Posterior vena cava (tissue), 2 donors: Measurements from ENCODE around the gene PRICKLE3. TPM values are rescaled to one million over a fixed set of nuclear protein-coding genes. Genes with fewer than 3 reads are reported as not detected.

Source experiments
- DNase-seq: peaks from one replicate; pipeline ENCODE4 v3.0.0-alpha.2; 2020; ENCODE audit warnings: low spot score
- intact Hi-C, 2 donors: fragments of 100-400 bp; cut with DNase I; formaldehyde crosslinking; loops; one replicate each; pipeline versions ENCODE4 v1.14.1 to v1.14.2; 2022 to 2023
- long read RNA-seq, 2 donors: library from polyadenylated mRNA; unstranded; transcript quantifications; one replicate each; pipeline ENCODE4 v2.0.0, GENCODE V29; 2020 to 2021
- total RNA-seq, 2 donors: library from RNA; stranded (reverse); fragmentation: NEBNext Ultra II Directional; extraction: Animal tissue kit (Norgen Biotek cat#: 25700); gene quantifications; one replicate each; pipeline ENCODE4 v1.2.1, GENCODE V29; 2021
- donor health status: DM: yes; HTN: yes; CAD: no.
- donor health status: DM: yes; HTN: yes; CAD: no.

PRICKLE3 gene, protein sequence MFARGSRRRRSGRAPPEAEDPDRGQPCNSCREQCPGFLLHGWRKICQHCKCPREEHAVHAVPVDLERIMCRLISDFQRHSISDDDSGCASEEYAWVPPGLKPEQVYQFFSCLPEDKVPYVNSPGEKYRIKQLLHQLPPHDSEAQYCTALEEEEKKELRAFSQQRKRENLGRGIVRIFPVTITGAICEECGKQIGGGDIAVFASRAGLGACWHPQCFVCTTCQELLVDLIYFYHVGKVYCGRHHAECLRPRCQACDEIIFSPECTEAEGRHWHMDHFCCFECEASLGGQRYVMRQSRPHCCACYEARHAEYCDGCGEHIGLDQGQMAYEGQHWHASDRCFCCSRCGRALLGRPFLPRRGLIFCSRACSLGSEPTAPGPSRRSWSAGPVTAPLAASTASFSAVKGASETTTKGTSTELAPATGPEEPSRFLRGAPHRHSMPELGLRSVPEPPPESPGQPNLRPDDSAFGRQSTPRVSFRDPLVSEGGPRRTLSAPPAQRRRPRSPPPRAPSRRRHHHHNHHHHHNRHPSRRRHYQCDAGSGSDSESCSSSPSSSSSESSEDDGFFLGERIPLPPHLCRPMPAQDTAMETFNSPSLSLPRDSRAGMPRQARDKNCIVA
- total RNA-seq, result 1 to 10 TPM; 7.3 to 8.0 TPM
- long read RNA-seq, donor 1, partial matches to known transcripts, result 0 of 6 reads
- long read RNA-seq, donor 1, other reads (novel, unspliced or antisense), result 3 of 6 reads
- long read RNA-seq, donor 2, transcript PRICKLE3-206 (9 exons, 2,062 nt), result major isoform, 6 of 18 reads
- long read RNA-seq, donor 2, partial matches to known transcripts, result 3 of 18 reads
- long read RNA-seq, donor 2, other reads (novel, unspliced or antisense), result 5 of 18 reads

DNA sequence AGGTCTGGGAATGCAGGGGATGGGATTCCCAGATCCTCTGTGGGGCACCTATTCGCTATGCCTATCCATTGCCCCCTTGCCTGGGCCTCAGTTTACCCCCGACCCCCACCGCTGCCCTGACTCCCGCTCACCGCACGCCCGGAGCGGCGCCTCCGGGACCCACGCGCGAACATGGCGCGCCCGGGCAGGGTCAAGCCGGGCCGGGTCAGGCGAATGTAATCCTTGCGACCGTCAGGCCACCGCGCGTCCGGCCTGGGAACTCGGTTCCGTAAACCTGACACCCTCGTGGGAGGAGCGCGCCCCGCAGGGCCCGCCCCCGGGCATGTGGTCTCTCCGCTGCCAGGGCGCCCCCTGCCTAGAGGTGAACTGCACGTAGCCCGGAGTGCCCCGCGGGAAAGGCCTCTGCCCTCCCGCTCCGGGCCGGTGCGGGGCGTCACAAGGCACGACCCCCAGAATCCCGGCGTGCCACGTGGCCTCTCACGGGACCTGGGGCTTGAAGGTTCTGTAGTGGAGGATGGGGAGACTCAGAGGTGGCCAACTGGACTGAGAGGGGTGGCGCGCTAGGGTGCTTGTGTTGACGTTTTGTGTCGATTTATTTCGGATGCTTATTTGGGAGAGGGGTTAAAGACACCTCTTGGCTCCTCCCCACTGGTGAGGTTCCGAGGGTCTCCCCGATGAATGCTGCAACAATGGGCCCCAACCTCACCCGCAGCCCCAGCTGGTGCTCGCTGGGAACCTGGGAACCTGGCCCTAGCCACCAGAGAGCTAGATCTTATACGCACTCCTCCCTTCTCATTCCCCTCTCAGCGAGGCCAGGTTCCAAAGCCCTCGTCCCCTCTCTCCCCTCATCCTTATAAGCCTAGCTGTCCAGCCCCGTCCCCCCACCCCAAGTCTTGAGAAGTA lies at the start of gene PRICKLE3:
Gene PRICKLE3 (minus strand): TSS at position 249 of the 903 bp plus-strand sequence. CDS start 76 bp downstream, at position 173.
- DNase-seq, result peak; percentile 94
- intact Hi-C loops, result no loop called here

DNA sequence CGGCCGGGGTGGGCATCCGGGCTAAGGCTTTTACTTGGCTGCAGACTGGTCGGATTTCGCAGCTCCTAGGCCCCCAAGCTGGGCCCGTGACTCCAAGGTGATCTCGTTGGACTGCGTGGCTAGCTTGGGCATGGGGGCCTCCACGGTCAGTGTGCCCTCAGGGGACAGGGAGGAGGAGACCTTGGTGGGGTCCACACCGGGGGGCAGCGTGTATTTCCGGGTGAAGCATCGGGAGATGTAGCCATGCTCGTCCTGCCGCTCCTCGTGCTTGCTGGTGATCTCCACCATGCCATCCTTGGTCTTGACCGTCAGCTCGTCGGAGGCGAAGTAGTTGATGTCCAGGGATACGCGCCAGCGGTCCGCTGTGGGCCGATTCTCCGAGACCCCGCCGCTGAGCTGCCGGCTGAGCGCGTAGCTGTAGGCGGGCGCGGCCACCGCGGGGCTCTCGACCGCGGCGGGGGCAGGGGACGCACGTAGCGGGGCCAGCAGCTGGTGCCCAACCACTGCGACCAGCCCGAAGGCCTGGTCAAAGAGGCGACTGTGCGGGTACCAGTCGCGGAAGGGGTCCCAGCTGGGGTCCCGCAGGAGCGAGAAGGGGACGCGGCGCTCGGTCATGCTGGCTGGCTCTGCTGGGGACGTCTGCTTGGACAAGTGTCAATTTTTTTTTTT lies 47.8 kb upstream of the PRICKLE3 start:
- DNase-seq, result no peak
- intact Hi-C loops, result no loop called here

DNA sequence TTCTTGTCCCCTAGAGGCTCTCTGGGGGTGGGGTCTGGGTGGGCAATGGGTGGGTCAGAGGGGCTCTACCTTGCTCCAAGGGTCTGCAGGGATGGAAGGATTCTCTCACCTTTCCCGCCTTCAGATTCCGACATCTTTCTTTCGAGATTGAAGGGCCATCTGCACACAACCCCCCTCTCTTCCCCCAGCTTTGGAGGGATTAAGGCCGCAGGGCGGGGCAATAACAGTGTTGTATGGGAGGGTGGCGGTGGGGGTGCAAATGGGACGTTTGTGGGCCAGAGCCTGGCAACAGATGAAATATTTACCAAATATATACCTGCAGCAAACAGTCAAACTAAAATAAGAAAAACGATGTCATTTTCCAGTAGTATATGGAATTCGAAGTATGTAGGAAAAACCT lies 47.0 kb upstream of the PRICKLE3 start, which contains the start of gene CACNA1F:
Gene CACNA1F (minus strand): TSS at position 165 of the 400 bp plus-strand sequence. CDS start 31 bp downstream, at position 134.
- DNase-seq, result no peak
- intact Hi-C loops, result no loop called here

DNA sequence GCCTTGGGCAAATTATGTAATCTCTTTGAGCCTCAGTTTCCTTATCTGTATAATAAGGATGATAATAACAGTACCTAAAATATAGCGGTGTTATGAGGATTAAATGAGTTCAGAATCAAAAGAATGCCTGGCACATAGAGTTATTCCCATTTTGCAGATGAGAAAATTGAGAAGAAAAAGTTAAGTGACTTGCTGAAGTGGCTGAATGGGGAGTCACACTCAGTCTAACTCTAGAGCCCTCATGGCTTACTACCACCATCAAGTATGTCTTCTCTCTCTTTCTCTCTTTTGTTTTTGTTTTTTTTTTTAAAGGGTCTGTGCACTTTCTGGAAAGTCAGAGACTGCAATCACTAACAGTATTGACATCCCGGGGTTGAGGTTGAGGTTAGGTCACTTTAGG lies 46.4 kb upstream of the PRICKLE3 start:
- DNase-seq, result no peak
- intact Hi-C loops, result no loop called here

DNA sequence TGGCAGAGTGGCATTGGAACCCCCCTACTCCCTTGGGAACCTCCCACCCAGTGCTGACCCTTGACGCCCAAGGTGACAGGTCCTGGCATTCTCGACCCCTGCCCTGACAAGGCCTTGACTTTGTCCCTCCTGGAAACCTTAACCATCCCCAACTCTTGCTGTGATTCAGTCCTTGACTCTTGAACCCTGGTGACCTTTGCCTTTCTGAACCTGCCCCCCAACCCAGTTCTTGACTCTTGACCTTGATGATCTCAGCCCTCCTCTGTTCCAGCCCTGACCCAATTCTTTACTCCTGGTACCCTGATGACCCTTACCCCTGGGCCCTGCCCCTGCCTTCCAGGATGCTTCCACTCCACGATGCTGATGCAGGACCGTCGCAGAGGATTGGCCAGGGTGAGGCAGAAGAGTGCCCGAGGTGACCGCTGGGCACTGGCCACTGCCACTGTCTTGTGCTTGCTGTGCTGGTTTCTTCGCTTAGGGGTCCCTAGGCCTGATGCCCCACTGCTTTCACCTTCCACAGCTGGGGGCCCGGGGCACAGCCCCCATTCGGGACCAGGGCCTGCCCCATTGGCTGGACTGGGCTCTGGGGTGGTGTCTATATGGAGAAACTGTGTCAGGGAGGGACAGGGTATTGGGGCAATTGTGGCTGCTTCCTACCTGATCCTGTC lies 45.3 kb upstream of the PRICKLE3 start:
- intact Hi-C loops, result no loop called here
- DNase-seq, result no peak

DNA sequence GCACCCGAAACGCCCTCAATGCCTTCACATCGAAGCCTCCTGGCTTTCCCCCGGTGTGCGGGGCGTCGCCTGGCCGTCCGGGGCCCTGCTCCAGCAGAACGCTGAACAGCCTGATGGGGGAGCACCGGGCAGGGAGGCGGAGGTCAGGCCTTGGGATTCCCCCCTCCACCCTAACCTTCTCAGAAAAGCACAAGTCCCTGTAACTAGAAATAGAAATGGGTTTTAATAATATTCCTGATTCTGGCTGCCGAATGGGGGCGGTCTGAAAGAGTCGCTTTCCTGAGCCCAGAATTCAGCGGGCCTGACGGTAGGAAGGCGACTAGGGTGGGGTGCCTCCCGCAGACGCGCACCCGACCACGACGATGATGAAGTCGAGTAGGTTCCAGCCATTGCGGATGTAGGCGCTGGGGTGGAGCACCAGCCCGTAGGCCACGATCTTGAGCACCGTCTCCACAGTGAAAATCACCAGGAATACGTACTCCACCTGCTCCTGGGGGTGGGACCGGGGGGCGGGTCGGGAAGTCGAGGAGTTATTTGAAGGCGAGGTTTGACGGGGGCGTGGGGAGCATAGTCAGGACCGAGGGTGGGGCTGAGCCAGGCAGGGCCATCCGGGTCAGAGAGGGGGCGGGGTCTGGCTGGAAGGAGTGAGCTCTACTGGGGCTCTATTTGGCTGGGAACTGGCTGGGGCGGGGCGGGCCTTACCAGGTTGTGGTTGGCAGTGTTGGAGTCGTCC lies 44.5 kb upstream of the PRICKLE3 start:
- intact Hi-C loops, result no loop called here
- peak; percentile 91 for DNase-seq

DNA sequence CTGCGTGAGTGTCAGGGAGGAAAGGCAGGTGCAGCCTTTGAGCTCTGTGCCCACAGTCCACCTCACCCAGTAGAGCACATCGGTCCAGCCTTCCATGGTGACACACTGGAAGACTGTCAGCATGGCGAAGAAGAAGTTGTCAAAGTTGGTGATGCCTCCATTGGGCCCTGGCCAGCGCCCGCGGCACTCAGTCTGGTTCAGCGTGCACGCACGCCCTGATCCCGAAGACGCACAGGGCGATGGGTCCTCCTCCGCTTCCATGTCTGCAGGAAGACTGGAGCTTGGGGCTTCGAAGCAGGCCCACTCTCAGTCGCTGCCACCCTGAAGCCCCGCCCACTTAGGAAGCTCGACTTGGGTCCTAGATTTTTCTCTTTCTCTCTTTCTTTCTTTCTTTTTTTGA lies 42.0 kb upstream of the PRICKLE3 start:
- DNase-seq, result no peak
- intact Hi-C loops, result no loop called here

DNA sequence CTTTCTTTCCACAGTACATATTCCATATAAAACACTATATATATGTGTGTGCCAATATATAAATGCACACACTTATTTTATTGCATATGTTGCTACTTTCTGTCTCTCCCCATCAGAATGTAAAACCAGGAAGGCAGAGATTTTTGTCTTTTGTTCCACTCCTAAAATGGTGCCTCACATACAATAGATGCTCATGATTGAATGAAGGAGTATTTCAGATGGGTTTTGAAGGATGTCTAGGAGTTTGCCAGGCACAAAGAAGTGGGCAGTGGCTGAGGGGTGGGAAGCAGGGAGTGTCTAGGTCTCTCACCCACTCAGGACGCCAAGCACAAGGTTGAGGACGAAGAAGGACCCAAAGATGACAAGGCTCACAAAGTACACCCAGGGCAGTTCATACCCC lies 41.6 kb upstream of the PRICKLE3 start:
- intact Hi-C loops, result no loop called here
- no peak for DNase-seq

DNA sequence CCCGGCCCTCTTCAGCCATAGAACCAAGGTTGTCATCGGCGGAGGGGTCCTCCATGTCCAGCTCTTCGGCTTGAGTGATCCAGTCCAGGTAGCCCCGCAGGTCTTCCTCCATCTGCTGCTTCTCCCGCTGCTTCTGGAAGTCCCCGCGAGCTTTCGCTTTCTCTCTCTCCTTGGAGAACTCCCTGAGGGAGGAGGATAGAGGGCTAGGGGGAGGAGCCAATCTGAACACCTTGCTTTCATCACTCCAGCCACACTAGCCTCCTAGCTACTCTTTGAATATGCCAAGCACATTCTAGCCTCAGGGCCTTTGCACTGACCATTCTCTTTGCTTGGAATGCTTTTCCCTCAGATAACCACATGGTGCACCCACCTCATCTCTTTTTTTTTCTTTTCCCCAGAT lies 40.8 kb upstream of the PRICKLE3 start:
- no peak for DNase-seq
- intact Hi-C loops, result no loop called here

DNA sequence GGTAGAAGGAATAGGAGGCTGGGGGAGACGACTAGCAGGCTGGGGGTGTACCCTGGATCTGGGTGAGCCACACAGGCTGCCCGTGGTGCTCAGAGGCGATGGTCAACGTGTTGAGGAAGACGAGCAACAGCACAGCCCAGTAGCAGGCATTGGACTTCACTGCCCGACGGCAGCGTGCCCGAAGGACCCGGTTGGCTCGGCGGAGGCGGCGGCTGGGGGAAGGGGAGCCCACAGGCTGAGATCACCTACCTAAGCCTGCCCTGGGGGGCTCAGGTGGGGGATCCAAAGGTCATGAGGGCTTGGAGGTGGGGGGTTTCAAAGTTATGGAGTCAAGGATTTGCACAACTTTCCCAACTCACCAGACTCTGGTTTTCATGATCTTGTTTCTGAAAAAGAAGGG lies 39.7 kb upstream of the PRICKLE3 start:
- DNase-seq, result no peak
- intact Hi-C loops, result no loop called here

DNA sequence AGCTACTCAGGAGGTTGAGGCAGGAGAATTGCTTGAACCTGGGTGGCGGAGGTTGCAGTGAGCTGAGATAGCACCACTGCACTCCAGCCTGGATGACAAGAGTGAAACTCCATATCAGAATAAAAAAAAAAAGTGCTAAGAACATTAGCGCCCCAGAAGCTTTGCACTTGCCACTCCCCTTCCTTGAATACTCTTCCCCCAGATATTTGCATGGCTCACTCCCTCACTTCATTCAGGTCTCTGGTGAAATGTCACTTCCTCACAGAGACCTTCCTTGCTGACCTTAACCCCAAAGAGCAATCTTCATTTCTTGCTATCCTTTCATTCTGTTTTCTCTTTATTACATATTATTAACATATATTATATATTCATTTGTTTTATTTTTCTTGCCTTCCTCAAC lies 35.7 kb upstream of the PRICKLE3 start:
- DNase-seq, result no peak
- intact Hi-C loops, result no loop called here

DNA sequence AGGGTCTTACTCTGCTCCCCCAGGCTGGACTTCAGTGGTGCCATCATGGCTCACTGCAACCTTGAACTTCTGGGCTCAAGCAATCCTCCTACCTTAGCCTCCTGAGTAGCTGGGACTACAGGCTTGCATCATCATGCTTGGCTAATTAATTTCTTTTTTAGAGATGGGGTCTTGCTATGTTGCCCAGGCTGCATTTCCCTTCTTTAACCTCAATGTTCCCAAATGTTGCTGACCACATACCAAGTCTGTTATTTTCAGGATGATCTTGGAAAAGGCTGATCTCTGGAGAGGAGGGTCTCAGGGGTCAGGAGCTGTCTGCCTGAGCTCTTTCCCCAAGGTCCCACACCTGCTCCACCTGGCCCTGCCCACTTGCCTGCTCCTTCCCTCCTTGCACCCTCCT lies 33.9 kb upstream of the PRICKLE3 start:
- peak; percentile 2 for DNase-seq
- intact Hi-C loops, result no loop called here

DNA sequence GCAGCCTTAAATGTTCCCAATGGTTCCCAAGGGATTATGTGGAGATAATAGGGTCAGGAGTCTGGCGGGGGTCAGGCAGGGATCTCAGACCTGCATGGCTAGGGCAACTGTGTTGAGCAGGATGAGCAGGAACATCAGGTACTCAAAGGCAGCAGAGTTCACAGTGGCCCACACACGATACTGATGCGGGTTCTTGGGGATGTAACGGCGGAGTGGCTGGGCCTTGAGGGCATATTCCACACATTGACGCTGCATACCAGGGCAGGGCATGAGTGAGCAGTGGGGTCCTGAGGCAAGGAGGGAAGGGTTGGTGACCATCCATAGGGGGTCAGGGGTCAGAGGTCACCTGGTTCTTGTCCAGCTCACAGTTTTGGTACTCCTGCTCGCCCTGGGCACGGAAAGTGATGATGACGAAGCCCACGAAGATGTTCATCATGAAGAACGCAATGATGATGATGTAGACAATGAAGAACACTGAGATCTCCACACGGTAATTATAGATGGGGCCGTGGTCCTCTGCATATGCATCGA lies 28.9 kb upstream of the PRICKLE3 start:
- DNase-seq, result no peak
- intact Hi-C loops, result no loop called here

DNA sequence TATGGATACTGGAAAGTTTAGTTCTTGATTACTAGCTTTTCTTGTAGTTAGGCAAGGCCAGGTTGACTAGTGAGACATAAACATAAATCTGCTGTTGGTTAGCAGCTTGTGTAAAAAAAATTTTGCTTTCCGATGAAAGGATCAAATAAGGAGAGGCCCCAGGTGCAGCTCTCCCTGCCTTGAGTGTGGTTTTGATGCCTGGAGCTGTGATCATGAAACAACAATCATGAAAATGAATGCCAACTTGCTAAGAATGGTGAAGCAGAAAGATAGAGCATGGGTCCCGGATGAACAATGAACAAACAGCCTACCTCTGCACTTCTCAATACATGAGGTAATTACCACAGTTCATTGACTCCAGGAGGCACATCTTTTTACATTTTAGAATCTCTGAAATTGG lies 28.2 kb upstream of the PRICKLE3 start:
- DNase-seq, result no peak
- intact Hi-C loops, result no loop called here

DNA sequence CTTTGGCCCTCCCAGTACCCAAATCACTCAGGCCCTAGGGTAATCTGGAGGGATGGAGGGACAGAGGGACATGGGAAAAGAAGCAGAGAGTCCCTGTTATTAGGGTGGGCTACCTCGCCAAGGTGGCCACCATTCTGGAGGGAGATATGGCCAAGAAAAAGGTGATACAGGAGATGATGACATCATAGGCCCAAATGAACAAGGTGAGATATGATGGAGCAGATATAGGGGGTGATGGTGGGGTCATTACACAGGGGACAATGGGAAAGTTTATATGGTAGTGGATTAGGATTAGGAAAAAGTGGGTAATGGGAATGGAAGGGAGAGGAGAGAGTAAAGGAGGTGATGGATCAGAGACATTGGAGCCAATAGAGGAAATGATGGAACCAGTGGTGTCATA lies 26.7 kb upstream of the PRICKLE3 start:
- intact Hi-C loops, result no loop called here
- no peak for DNase-seq

DNA sequence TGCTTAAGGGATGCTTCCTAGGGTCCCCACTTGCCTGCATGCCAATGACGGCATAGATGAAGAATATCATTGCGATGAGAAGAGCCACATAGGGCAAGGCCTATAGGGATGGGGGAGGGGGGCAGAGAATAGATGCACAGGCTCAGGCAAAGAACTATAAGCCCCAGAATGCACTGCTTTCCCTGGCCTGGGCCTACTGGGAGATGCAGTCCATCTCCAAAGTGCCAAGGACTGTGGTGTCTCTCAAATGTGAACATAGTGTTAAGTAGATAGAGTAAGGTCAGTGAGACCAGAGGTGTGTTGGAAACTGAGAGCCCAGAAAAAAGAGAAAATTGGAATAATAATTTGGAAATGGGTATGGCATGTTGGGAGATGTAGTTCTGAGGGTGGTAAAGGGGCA lies 26.0 kb upstream of the PRICKLE3 start:
- no peak for DNase-seq
- intact Hi-C loops, result no loop called here

DNA sequence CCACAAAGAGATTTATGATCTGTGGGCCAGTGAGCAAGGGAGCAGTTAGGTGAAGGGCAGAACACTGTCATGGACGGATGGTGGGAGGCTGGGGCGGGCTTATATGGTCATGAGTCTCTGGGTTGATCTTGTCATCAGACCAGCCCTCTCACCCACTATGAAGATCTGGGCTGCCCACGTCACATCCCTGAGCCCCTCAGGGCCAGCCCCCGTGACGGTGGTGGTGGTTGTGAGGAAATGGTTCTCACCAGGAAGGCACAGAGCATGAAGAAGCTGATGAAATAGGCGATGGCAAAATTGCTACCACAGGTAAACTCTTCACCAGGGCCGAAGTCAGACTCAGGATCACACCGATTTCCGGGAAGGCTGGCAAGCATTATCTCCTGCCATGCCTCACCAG lies 24.9 kb upstream of the PRICKLE3 start:
- intact Hi-C loops, result no loop called here

DNA sequence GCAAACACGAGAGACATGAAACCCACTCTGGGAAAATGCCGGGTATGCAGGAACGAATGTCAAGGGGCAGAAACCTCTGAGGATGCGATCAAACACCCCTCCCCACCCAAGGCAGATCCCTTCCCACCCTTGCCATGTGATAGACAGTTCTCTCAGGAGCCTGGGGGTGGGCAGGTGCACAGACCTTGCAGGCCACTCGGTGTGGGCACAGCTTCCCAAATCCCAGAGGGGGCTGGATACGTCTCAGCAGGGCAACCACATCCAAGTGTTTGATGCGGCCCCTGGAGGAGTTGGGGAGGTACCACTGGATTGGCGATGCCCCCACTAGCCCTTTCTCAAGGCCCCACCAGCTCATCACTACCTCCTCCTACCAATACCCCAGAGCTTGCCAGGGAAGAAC lies 24.2 kb upstream of the PRICKLE3 start:
- intact Hi-C loops, result no loop called here
- DNase-seq, result no peak

More for the DNA sequence above, 24.9 kb upstream of the PRICKLE3 start:
- no peak for DNase-seq
